Measurements from ENCODE around the gene LPAR6.
A peak's percentile ranks its signal among the peaks of the same experiment; 100 is the strongest.

Gene LPAR6

GRCh38 chr13:48405875-48406274 lies 7.0 kb downstream of the LPAR6 start:
- H3K36me3 ChIP-seq (ENCODE audit: low read depth): peaks cover 13% of the 10 kb centered on the region; the same call in 1 of the 2 replicates
- H3K9me3 ChIP-seq (ENCODE audit: severe bottlenecking): no peaks in the 10 kb centered on the region
- no peak overlapping the region for H3K4me3 ChIP-seq (ENCODE audit: severe bottlenecking)
- ATAC-seq (ENCODE audit: low read depth): no peak
- DNase-seq (ENCODE audit: low spot score): no peak
- TF ChIP-seq CTCF (IDR thresholded peaks at IDR 0.05; ENCODE audit: poor library complexity, severe bottlenecking): no peak
- H3K4me1 ChIP-seq (ENCODE audit: insufficient read depth, poor library complexity, severe bottlenecking): peaks cover 48% of the 10 kb centered on the region
- no peaks in the 10 kb centered on the region for H3K27me3 ChIP-seq (ENCODE audit: insufficient read depth, poor library complexity, severe bottlenecking)
- no peak overlapping the region for H3K27ac ChIP-seq (ENCODE audit: poor library complexity, severe bottlenecking)

GRCh38 chr13:48404952-48405351 lies 8.0 kb downstream of the LPAR6 start:
- no peak for TF ChIP-seq CTCF (IDR thresholded peaks at IDR 0.05; ENCODE audit: poor library complexity, severe bottlenecking)
- H3K27ac ChIP-seq (ENCODE audit: poor library complexity, severe bottlenecking): no peak overlapping the region
- H3K36me3 ChIP-seq (ENCODE audit: low read depth): peaks cover 13% of the 10 kb centered on the region; the same call in 1 of the 2 replicates
- DNase-seq (ENCODE audit: low spot score) (no peak), ATAC-seq (ENCODE audit: low read depth) (no peak)
- peaks cover 48% of the 10 kb centered on the region for H3K4me1 ChIP-seq (ENCODE audit: insufficient read depth, poor library complexity, severe bottlenecking)
- no peaks in the 10 kb centered on the region for H3K9me3 ChIP-seq (ENCODE audit: severe bottlenecking)
- H3K4me3 ChIP-seq (ENCODE audit: severe bottlenecking): no peak overlapping the region
- no peaks in the 10 kb centered on the region for H3K27me3 ChIP-seq (ENCODE audit: insufficient read depth, poor library complexity, severe bottlenecking)

GRCh38 chr13:48403913-48404312 lies 9.0 kb downstream of the LPAR6 start:
- ATAC-seq (ENCODE audit: low read depth) (no peak), DNase-seq (ENCODE audit: low spot score) (no peak)
- Histone ChIP-seq H3K4me3 (ENCODE audit: severe bottlenecking) (no peak overlapping the region), H3K36me3 (ENCODE audit: low read depth) (peaks cover 13% of the 10 kb centered on the region; the same call in 1 of the 2 replicates), H3K27me3 (ENCODE audit: insufficient read depth, poor library complexity, severe bottlenecking) (no peaks in the 10 kb centered on the region), H3K9me3 (ENCODE audit: severe bottlenecking) (no peaks in the 10 kb centered on the region), H3K4me1 (ENCODE audit: insufficient read depth, poor library complexity, severe bottlenecking) (peaks cover 54% of the 10 kb centered on the region), H3K27ac (ENCODE audit: poor library complexity, severe bottlenecking) (peak overlapping the region; percentile 90)
- TF ChIP-seq CTCF (IDR thresholded peaks at IDR 0.05; ENCODE audit: poor library complexity, severe bottlenecking): no peak

- no peaks in the 10 kb centered on the region for H3K9me3 ChIP-seq (ENCODE audit: severe bottlenecking)
- H3K4me1 ChIP-seq (ENCODE audit: insufficient read depth, poor library complexity, severe bottlenecking): peaks cover 60% of the 10 kb centered on the region
- 0 out of 2 replicates have a peak, but pooled peaks cover 7% of the 10 kb centered on the region for H3K36me3 ChIP-seq (ENCODE audit: low read depth)
- no peak overlapping the region for H3K4me3 ChIP-seq (ENCODE audit: severe bottlenecking)
- DNase-seq (ENCODE audit: low spot score) (no peak), ATAC-seq (ENCODE audit: low read depth) (no peak)
- H3K27me3 ChIP-seq (ENCODE audit: insufficient read depth, poor library complexity, severe bottlenecking): no peaks in the 10 kb centered on the region
- H3K27ac ChIP-seq (ENCODE audit: poor library complexity, severe bottlenecking): peak overlapping the region; percentile 90
- no peak for TF ChIP-seq CTCF (IDR thresholded peaks at IDR 0.05; ENCODE audit: poor library complexity, severe bottlenecking)
These were observed 9.7 kb downstream of the LPAR6 start for GRCh38 chr13:48403151-48403631.

GRCh38 chr13:48402325-48402932 lies 10.5 kb downstream of the LPAR6 start:
- no peak for ATAC-seq (ENCODE audit: low read depth)
- Histone ChIP-seq H3K9me3 (ENCODE audit: severe bottlenecking) (no peaks in the 10 kb centered on the region), H3K4me3 (ENCODE audit: severe bottlenecking) (no peak overlapping the region), H3K27me3 (ENCODE audit: insufficient read depth, poor library complexity, severe bottlenecking) (no peaks in the 10 kb centered on the region), H3K4me1 (ENCODE audit: insufficient read depth, poor library complexity, severe bottlenecking) (peaks cover 67% of the 10 kb centered on the region), H3K36me3 (ENCODE audit: low read depth) (0 out of 2 replicates have a peak, but pooled peaks cover 7% of the 10 kb centered on the region), H3K27ac (ENCODE audit: poor library complexity, severe bottlenecking) (peak overlapping the region; percentile 90)
- TF ChIP-seq CTCF (IDR thresholded peaks at IDR 0.05; ENCODE audit: poor library complexity, severe bottlenecking): no peak
- no peak for DNase-seq (ENCODE audit: low spot score)

Measured in RWPE2 (cell line).